ENCODE results near the gene BBC3. TPM values are rescaled to one million over a fixed set of nuclear protein-coding genes. Genes with fewer than 3 reads are reported as not detected.

BBC3 gene
- total and polyA plus RNA-seq, 2 of the 4 experiments (the other 2 are of a cell fraction) = 1.6 to 6.5 TPM

DNA sequence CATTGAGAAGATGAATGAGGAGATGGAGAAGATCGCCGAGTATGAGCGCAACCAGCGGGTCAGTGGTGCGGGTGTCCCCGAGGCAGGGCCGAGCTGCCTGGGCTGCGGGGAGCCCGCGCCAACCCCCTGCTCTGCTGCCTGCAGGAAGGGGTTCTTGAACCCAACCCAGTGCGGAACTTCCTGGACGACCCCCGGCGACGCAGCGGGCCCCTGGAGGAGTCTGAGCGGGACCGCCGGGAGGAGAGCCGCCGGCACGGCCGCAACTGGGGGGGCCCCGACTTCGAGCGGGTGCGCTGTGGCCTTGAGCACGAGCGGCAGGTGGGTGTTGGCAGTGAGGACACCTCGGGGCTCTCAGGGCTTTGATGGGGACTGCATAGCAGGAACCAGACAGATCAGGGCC lies 33.6 kb upstream of the BBC3 start:
- Histone ChIP-seq H3K27ac (ENCODE audit: insufficient read depth, low read length) (no peak overlapping the region), H3K4me2 (ENCODE audit: low read depth, low read length) (no peak overlapping the region), H3K9me3 (ENCODE audit: control insufficient read depth, insufficient read depth, low read length) (no peaks in the 10 kb centered on the region), H2AK5ac (ENCODE audit: low read depth, low read length) (no peak overlapping the region), H4K5ac (ENCODE audit: low read depth, low read length) (no peak overlapping the region), H3K18ac (ENCODE audit: low read depth, low read length) (no peak overlapping the region), H4K91ac (ENCODE audit: insufficient read depth, low read depth, low read length) (no peak overlapping the region), H4K20me1 (ENCODE audit: insufficient read depth, low read length) (no peaks in the 10 kb centered on the region), H3K36me3 (ENCODE audit: control insufficient read depth, insufficient read depth, low read length) (peaks cover 49% of the 10 kb centered on the region), H2BK20ac (ENCODE audit: low read depth, low read length) (no peak overlapping the region), H2BK15ac (ENCODE audit: low read depth, low read length) (no peak overlapping the region), H2BK120ac (ENCODE audit: low read depth, low read length) (no peak overlapping the region), H3K9ac (ENCODE audit: low read depth, low read length) (no peak overlapping the region), H3K9me1 (ENCODE audit: insufficient read depth, low read length) (no peaks in the 10 kb centered on the region; the same call in 1 of the 2 replicates), H3K56ac (ENCODE audit: extremely low read depth, insufficient read depth, low read length) (no peak overlapping the region), H3K4ac (ENCODE audit: low read depth, low read length) (no peak overlapping the region), H3K4me1 (ENCODE audit: control insufficient read depth, insufficient read depth, low read length) (no peaks in the 10 kb centered on the region), H3K14ac (replicated peaks; ENCODE audit: low read depth, low read length) (no peak overlapping the region), H2AK9ac (replicated peaks; ENCODE audit: low read depth, low read length, poor library complexity) (no peak overlapping the region), H3K27me3 (ENCODE audit: control insufficient read depth, insufficient read depth, low read length) (no peaks in the 10 kb centered on the region), H3K23ac (ENCODE audit: low read depth, low read length) (no peak overlapping the region), H3K4me3 (ENCODE audit: insufficient read depth, low read depth, low read length) (no peak overlapping the region), H2AFZ (replicated peaks; ENCODE audit: low read length, poor library complexity) (no peak overlapping the region), H2BK5ac (ENCODE audit: low read depth, low read length, poor library complexity, severe bottlenecking) (no peak overlapping the region), H4K8ac (ENCODE audit: low read depth in 2 of 2, low read length in 2 of 2) (no peak overlapping the region), H3K79me1 (ENCODE audit: low read depth in 1 of 2, low read length in 2 of 2) (peaks cover 25 to 52% of the 10 kb centered on the region in 2 experiments)
- intact Hi-C loops (cut with micrococcal nuclease) = no loop called here
- no peak for TF ChIP-seq RAD21 (IDR thresholded peaks at IDR 0.05; ENCODE audit: low read length)
- TF ChIP-seq FOS (IDR thresholded peaks at IDR 0.05; ENCODE audit: low read depth, low read length) = no peak
- no peak for TF ChIP-seq MXI1 (IDR thresholded peaks at IDR 0.05; ENCODE audit: borderline replicate concordance, low read depth, low read length)
- TF ChIP-seq MAFK (IDR thresholded peaks at IDR 0.05; ENCODE audit: low read depth, low read length) = no peak
- no peak for TF ChIP-seq CEBPB (IDR thresholded peaks at IDR 0.05; ENCODE audit: low read depth, low read length)
- TF ChIP-seq, protein P1, sequence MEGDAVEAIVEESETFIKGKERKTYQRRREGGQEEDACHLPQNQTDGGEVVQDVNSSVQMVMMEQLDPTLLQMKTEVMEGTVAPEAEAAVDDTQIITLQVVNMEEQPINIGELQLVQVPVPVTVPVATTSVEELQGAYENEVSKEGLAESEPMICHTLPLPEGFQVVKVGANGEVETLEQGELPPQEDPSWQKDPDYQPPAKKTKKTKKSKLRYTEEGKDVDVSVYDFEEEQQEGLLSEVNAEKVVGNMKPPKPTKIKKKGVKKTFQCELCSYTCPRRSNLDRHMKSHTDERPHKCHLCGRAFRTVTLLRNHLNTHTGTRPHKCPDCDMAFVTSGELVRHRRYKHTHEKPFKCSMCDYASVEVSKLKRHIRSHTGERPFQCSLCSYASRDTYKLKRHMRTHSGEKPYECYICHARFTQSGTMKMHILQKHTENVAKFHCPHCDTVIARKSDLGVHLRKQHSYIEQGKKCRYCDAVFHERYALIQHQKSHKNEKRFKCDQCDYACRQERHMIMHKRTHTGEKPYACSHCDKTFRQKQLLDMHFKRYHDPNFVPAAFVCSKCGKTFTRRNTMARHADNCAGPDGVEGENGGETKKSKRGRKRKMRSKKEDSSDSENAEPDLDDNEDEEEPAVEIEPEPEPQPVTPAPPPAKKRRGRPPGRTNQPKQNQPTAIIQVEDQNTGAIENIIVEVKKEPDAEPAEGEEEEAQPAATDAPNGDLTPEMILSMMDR (conservative IDR thresholded peaks at IDR 0.05; ENCODE audit: low read depth, low read length) = no peak
- no peak for TF ChIP-seq CHD1 (IDR thresholded peaks at IDR 0.05; ENCODE audit: low read depth, low read length)
- no peak for TF ChIP-seq POLR2A (IDR thresholded peaks at IDR 0.05; ENCODE audit: low read depth, low read length)
- no peak for TF ChIP-seq BHLHE40 (IDR thresholded peaks at IDR 0.05; ENCODE audit: low read depth, low read length)
- no peak for TF ChIP-seq MAZ (IDR thresholded peaks at IDR 0.05; ENCODE audit: borderline replicate concordance, low read depth, low read length)
- TF ChIP-seq USF2 (IDR thresholded peaks at IDR 0.05; ENCODE audit: low read depth, low read length) = no peak
- TF ChIP-seq RCOR1 (IDR thresholded peaks at IDR 0.05; ENCODE audit: insufficient replicate concordance, low read length) = no peak
- TF ChIP-seq ELK1 (IDR thresholded peaks at IDR 0.05; ENCODE audit: borderline replicate concordance, low read depth, low read length) = no peak
- no peak for TF ChIP-seq SMC3 (IDR thresholded peaks at IDR 0.05; ENCODE audit: low read depth, low read length)
- no peak for TF ChIP-seq RFX5 (IDR thresholded peaks at IDR 0.05; ENCODE audit: low read depth, low read length)
- dilution Hi-C loops (cut with HindIII; ENCODE audit: low sequenced_read_pairs, unreplicated experiment) = no loop called here
- BruUV-seq (replicated peaks) = no TSS peak
- in situ Hi-C loops (cut with MboI; ENCODE audit: low sequenced_read_pairs) = no loop called here
- ChIA-PET POLR2A (ENCODE audit: unreplicated experiment) (no interaction called here), CTCF (no interaction called here)
- no peak for DNase-seq
- ATAC-seq (ENCODE audit: low read depth) = no peak
- 98% methylated on average over 10 of the region's 30 CpGs; no CpG with 5 or more reads in 1 of the 2 experiments for WGBS, 2 experiments (ENCODE audit: extremely low coverage in 2 of 2, insufficient read length in 1 of 2)
